GM23338 (cell line): ENCODE results near the gene SVOPL. TPM values are rescaled to one million over a fixed set of nuclear protein-coding genes. Genes with fewer than 3 reads are reported as not detected.

Source experiments
- ATAC-seq: fragments of 200-7000 bp; cut with Tn5 transposase; 3 replicates; pipeline ENCODE4 v1.9.1; 2020
- DNase-seq: peaks from one replicate; pipeline ENCODE4 v3.0.0-alpha.2; 2015; ENCODE audit warnings: low spot score
- H2AFZ ChIP-seq: fragments of 200-600 bp; sonication (generic); 2 replicates; pipeline ENCODE4 v1.8.0; 2016; ENCODE audit warnings: antibody characterized with exemption, mild to moderate bottlenecking, moderate library complexity
- H3F3A ChIP-seq: fragments of 200-600 bp; sonication (generic); replicated peaks from 2 replicates; pipeline ENCODE4 v1.8.0; 2017; ENCODE audit warnings: antibody characterized with exemption, mixed run types, low read depth
- H3K27ac ChIP-seq: fragments of 200-600 bp; sonication (generic); 2 replicates; pipeline ENCODE4 v1.6.1; 2016; ENCODE audit warnings: low read depth
- H3K27me3 ChIP-seq: fragments of 200-600 bp; sonication (generic); 2 replicates; pipeline ENCODE4 v1.8.0; 2016; ENCODE audit warnings: mild to moderate bottlenecking, mixed run types, moderate library complexity; ENCODE audit not compliant: insufficient read depth
- H3K36me3 ChIP-seq: fragments of 200-600 bp; sonication (generic); 2 replicates; pipeline ENCODE4 v1.8.0; 2016; ENCODE audit warnings: mild to moderate bottlenecking; ENCODE audit not compliant: insufficient read depth
- H3K4me1 ChIP-seq: fragments of 200-600 bp; sonication (generic); 2 replicates; pipeline ENCODE4 v1.8.0; 2016; ENCODE audit warnings: mild to moderate bottlenecking, moderate library complexity; ENCODE audit not compliant: insufficient read depth
- H3K4me2 ChIP-seq: fragments of 200-600 bp; sonication (generic); 2 replicates; pipeline ENCODE4 v1.7.1; 2017; ENCODE audit warnings: mixed run types
- H3K4me3 ChIP-seq: fragments of 200-600 bp; sonication (generic); 2 replicates; pipeline ENCODE4 v1.6.1; 2016; ENCODE audit warnings: mixed run types
- H3K79me2 ChIP-seq: fragments of 200-600 bp; sonication (generic); replicated peaks from 2 replicates; pipeline ENCODE4 v1.8.0; 2017; ENCODE audit warnings: mild to moderate bottlenecking; ENCODE audit not compliant: insufficient read depth
- H3K9me2 ChIP-seq: fragments of 200-600 bp; sonication (generic); 2 replicates; pipeline ENCODE4 v1.8.0; 2017; ENCODE audit not compliant: insufficient read depth
- H4K20me1 ChIP-seq: fragments of 200-600 bp; sonication (generic); replicated peaks from 2 replicates; pipeline ENCODE4 v1.8.0; 2017; ENCODE audit warnings: mild to moderate bottlenecking; ENCODE audit not compliant: insufficient read depth
- H3K27ac Mint-ChIP-seq: 2 replicates; pipeline ENCODE4 v1.8.0; 2020; ENCODE audit warnings: inconsistent platforms, mild to moderate bottlenecking, moderate library complexity, mixed read lengths
- H3K27me3 Mint-ChIP-seq: 3 replicates; pipeline ENCODE4 v1.8.0; 2022; ENCODE audit warnings: low read depth, mild to moderate bottlenecking, moderate library complexity, mixed read lengths, inconsistent platforms; ENCODE audit not compliant: insufficient read depth, poor library complexity
- H3K36me3 Mint-ChIP-seq: 3 replicates; pipeline ENCODE4 v1.8.0; 2021; ENCODE audit warnings: low read depth, mild to moderate bottlenecking, inconsistent platforms, moderate library complexity, mixed read lengths
- H3K4me1 Mint-ChIP-seq: 3 replicates; pipeline ENCODE4 v1.8.0; 2020; ENCODE audit warnings: mild to moderate bottlenecking, inconsistent platforms, mixed read lengths
- H3K4me3 Mint-ChIP-seq: 3 replicates; pipeline ENCODE4 v1.8.0; 2021; ENCODE audit warnings: moderate library complexity, mild to moderate bottlenecking, inconsistent platforms, mixed read lengths
- H3K9me3 Mint-ChIP-seq: 3 replicates; pipeline ENCODE4 v1.8.0; 2020; ENCODE audit warnings: moderate library complexity, mild to moderate bottlenecking, inconsistent platforms, mixed read lengths
- EZH2phosphoT487 ChIP-seq: fragments of 200-600 bp; sonication (generic); IDR thresholded peaks from one replicate; pipeline ENCODE4 v1.8.1; 2018; ENCODE audit warnings: antibody characterized with exemption; ENCODE audit not compliant: unreplicated experiment
- JUNB ChIP-seq: IDR thresholded peaks from one replicate; pipeline ENCODE4 v1.6.1; 2016; ENCODE audit warnings: antibody characterized with exemption; ENCODE audit not compliant: unreplicated experiment
- NANOG ChIP-seq: IDR thresholded peaks from 2 replicates; pipeline ENCODE4 v1.6.1; 2016; ENCODE audit warnings: antibody characterized with exemption, borderline replicate concordance
- POLR2AphosphoS5 ChIP-seq: IDR thresholded peaks from 2 replicates; pipeline ENCODE4 v1.6.1; 2016; ENCODE audit warnings: antibody characterized with exemption, low read depth
- STAT1 ChIP-seq: IDR thresholded peaks from one replicate; pipeline ENCODE4 v1.6.1; 2016; ENCODE audit warnings: antibody characterized with exemption; ENCODE audit not compliant: unreplicated experiment
- ZNF114 ChIP-seq: fragments of 250-450 bp; sonication (Bioruptor Pico); IDR thresholded peaks from 2 replicates; pipeline ENCODE4 v1.5.0; 2020; ENCODE audit warnings: mild to moderate bottlenecking, moderate library complexity
- ZNF331 ChIP-seq: fragments of 250-450 bp; sonication (Bioruptor Pico); IDR thresholded peaks from 2 replicates; pipeline ENCODE4 v1.5.0; 2020; ENCODE audit warnings: low read depth, mild to moderate bottlenecking, moderate library complexity
- polyA plus RNA-seq: library from polyadenylated mRNA; unstranded; fragments of >200 nt; fragmentation: Nextera tagmentation; extraction: Ambion mirVana; gene quantifications from 2 replicates; pipeline ENCODE4 v1.2.1, GENCODE V29; 2016
- total RNA-seq: library from RNA; depleted of rRNA; stranded (reverse); fragments of >200 nt; shearing (Covaris generic); gene quantifications from 2 replicates; pipeline ENCODE4 v1.2.3, GENCODE V29; 2014
- TF ChIP-seq, protein P1 (sequence below): fragments of 250-450 bp; sonication (Bioruptor Pico); IDR thresholded peaks from 2 replicates; pipeline ENCODE4 v1.5.0; 2020; ENCODE audit warnings: mild to moderate bottlenecking, moderate library complexity
- TF ChIP-seq, protein P2 (sequence below), 2 experiments: fragments of 200-600 bp in 1 of 2; sonication (generic) in 1 of 2; conservative IDR thresholded peaks; 2 replicates each; pipeline versions ENCODE4 v1.5.1 to v1.6.1; 2016 to 2017; ENCODE audit warnings: antibody characterized with exemption in 2 of 2, low read depth in 2 of 2, mild to moderate bottlenecking in 2 of 2, moderate library complexity in 1 of 2

Gene SVOPL
- total and polyA plus RNA-seq, 2 experiments from 2014 or later = 1.4 to 2.1 TPM

DNA sequence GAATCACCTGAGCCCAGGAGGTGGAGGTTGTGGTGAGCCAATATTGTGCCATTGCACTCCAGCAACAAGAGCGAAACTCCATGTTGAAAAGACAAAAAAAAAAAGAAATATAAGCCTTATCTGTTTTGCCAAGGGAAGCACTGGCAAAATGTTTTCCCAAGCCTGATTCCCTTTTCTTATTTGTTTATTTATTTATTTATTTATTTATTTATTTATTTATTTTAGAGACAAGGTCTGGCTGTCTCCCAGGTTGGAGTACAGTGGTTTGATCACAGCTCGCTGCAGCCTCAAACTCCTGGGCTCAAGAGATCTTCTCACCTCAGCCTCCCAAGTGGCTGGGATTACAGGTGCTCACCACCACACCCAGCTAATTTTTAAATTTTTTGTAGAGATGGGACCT lies 44.2 kb downstream of the SVOPL start (continued):
- TF ChIP-seq, protein P1, sequence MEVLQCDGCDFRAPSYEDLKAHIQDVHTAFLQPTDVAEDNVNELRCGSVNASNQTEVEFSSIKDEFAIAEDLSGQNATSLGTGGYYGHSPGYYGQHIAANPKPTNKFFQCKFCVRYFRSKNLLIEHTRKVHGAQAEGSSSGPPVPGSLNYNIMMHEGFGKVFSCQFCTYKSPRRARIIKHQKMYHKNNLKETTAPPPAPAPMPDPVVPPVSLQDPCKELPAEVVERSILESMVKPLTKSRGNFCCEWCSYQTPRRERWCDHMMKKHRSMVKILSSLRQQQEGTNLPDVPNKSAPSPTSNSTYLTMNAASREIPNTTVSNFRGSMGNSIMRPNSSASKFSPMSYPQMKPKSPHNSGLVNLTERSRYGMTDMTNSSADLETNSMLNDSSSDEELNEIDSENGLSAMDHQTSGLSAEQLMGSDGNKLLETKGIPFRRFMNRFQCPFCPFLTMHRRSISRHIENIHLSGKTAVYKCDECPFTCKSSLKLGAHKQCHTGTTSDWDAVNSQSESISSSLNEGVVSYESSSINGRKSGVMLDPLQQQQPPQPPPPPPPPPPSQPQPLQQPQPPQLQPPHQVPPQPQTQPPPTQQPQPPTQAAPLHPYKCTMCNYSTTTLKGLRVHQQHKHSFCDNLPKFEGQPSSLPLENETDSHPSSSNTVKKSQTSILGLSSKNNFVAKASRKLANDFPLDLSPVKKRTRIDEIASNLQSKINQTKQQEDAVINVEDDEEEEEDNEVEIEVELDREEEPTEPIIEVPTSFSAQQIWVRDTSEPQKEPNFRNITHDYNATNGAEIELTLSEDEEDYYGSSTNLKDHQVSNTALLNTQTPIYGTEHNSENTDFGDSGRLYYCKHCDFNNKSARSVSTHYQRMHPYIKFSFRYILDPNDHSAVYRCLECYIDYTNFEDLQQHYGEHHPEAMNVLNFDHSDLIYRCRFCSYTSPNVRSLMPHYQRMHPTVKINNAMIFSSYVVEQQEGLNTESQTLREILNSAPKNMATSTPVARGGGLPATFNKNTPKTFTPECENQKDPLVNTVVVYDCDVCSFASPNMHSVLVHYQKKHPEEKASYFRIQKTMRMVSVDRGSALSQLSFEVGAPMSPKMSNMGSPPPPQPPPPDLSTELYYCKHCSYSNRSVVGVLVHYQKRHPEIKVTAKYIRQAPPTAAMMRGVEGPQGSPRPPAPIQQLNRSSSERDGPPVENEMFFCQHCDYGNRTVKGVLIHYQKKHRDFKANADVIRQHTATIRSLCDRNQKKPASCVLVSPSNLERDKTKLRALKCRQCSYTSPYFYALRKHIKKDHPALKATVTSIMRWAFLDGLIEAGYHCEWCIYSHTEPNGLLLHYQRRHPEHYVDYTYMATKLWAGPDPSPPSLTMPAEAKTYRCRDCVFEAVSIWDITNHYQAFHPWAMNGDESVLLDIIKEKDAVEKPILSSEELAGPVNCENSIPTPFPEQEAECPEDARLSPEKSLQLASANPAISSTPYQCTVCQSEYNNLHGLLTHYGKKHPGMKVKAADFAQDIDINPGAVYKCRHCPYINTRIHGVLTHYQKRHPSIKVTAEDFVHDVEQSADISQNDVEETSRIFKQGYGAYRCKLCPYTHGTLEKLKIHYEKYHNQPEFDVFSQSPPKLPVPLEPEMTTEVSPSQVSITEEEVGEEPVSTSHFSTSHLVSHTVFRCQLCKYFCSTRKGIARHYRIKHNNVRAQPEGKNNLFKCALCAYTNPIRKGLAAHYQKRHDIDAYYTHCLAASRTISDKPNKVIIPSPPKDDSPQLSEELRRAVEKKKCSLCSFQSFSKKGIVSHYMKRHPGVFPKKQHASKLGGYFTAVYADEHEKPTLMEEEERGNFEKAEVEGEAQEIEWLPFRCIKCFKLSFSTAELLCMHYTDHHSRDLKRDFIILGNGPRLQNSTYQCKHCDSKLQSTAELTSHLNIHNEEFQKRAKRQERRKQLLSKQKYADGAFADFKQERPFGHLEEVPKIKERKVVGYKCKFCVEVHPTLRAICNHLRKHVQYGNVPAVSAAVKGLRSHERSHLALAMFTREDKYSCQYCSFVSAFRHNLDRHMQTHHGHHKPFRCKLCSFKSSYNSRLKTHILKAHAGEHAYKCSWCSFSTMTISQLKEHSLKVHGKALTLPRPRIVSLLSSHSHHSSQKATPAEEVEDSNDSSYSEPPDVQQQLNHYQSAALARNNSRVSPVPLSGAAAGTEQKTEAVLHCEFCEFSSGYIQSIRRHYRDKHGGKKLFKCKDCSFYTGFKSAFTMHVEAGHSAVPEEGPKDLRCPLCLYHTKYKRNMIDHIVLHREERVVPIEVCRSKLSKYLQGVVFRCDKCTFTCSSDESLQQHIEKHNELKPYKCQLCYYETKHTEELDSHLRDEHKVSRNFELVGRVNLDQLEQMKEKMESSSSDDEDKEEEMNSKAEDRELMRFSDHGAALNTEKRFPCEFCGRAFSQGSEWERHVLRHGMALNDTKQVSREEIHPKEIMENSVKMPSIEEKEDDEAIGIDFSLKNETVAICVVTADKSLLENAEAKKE (CRISPR knock-in tag) = no peak
- TF ChIP-seq POLR2AphosphoS5 = no peak

DNA sequence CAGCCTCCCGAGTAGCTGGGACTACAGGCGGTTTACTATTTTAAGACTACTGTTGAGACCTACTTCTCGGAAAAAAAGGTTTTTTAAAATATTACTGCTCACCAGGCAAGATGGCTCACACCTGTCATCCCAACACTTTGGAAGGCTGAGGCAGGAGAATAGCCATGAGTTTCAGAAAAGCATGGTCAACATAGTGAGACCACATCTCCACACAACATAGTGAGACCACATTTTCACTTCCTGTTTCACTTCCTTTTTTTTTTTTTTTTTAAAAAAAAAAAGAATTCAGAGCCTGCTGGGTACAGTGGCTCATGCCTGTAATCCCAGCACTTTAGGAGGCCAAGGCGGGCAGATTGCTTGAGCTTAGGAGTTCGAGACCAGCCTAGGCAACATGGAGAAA lies 46.5 kb downstream of the SVOPL start:
- no peak overlapping the region for H3K4me3 ChIP-seq
- H4K20me1 ChIP-seq = no peaks in the 10 kb centered on the region
- H3K9me2 ChIP-seq = peaks cover 9% of the 10 kb centered on the region
- TF ChIP-seq, protein P1 (CRISPR knock-in tag) = no peak
- TF ChIP-seq, protein P2, sequence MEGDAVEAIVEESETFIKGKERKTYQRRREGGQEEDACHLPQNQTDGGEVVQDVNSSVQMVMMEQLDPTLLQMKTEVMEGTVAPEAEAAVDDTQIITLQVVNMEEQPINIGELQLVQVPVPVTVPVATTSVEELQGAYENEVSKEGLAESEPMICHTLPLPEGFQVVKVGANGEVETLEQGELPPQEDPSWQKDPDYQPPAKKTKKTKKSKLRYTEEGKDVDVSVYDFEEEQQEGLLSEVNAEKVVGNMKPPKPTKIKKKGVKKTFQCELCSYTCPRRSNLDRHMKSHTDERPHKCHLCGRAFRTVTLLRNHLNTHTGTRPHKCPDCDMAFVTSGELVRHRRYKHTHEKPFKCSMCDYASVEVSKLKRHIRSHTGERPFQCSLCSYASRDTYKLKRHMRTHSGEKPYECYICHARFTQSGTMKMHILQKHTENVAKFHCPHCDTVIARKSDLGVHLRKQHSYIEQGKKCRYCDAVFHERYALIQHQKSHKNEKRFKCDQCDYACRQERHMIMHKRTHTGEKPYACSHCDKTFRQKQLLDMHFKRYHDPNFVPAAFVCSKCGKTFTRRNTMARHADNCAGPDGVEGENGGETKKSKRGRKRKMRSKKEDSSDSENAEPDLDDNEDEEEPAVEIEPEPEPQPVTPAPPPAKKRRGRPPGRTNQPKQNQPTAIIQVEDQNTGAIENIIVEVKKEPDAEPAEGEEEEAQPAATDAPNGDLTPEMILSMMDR (conservative IDR thresholded peaks at IDR 0.05; ENCODE audit: low read depth in 2 of 2) = no peak
- no peak for TF ChIP-seq NANOG
- TF ChIP-seq ZNF114 (CRISPR knock-in tag) = no peak
- no peak for TF ChIP-seq STAT1
- TF ChIP-seq EZH2phosphoT487 = no peak
- no peak for TF ChIP-seq JUNB
- TF ChIP-seq ZNF331 (CRISPR knock-in tag) = no peak
- H3K27me3 ChIP-seq = no peaks in the 10 kb centered on the region
- H3K36me3 ChIP-seq = no peaks in the 10 kb centered on the region; the same call in 1 of the 2 replicates
- H3K4me3 Mint-ChIP-seq = no peak overlapping the region
- no peak overlapping the region for H3K27ac ChIP-seq
- H3K9me3 Mint-ChIP-seq = peaks cover 41% of the 10 kb centered on the region
- no peak overlapping the region for H2AFZ ChIP-seq
- H3K36me3 Mint-ChIP-seq = peaks cover 28% of the 10 kb centered on the region; the same call in 2 of the 3 replicates
- no peak overlapping the region for H3K4me2 ChIP-seq
- peaks cover 7% of the 10 kb centered on the region for H3K4me1 Mint-ChIP-seq
- no peaks in the 10 kb centered on the region for H3K4me1 ChIP-seq
- no peaks in the 10 kb centered on the region for H3F3A ChIP-seq
- DNase-seq = no peak
- H3K79me2 ChIP-seq = no peaks in the 10 kb centered on the region
- peaks cover 3% of the 10 kb centered on the region for H3K27me3 Mint-ChIP-seq
- no peak for ATAC-seq
- H3K27ac Mint-ChIP-seq = no peak overlapping the region
